NCI-H2171 (cell line): ENCODE measurements around the gene RPL18.
A peak's percentile ranks its signal among the peaks of the same experiment; 100 is the strongest.

ENCODE experiments used
- DNase-seq: peaks from one replicate; lab custom pipeline; 2025; lab: John Stamatoyannopoulos, UW

The RPL18 gene

DNA sequence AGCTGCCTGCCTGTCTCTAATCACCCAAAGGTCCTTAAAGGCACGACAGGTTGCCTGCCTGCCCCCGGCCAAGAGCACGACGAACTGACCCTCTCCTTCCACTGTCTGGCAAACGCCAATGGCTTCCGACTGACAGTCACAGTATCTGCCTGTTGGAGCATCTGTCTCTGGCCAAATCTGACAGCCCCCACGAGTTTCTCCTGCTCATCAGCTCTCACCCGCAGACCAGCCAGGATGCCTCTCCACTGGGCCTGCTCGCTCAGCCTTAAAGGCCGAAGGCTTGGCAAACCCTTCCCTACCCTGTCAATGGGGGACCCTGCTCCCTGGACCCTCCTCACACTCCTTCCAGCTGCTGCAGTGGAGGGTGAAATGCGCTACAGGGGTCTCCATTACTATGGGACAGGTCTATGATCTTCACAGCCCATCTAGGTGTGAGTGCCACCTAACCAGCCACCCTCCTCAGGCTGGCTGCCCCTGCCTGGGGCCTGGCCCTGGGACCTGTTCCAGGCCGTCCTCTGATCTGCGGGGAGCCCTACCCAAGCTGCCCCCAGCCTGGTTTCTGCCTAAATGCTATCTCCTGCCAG lies 5.0 kb downstream of the RPL18 start:
- no peak for DNase-seq

DNA sequence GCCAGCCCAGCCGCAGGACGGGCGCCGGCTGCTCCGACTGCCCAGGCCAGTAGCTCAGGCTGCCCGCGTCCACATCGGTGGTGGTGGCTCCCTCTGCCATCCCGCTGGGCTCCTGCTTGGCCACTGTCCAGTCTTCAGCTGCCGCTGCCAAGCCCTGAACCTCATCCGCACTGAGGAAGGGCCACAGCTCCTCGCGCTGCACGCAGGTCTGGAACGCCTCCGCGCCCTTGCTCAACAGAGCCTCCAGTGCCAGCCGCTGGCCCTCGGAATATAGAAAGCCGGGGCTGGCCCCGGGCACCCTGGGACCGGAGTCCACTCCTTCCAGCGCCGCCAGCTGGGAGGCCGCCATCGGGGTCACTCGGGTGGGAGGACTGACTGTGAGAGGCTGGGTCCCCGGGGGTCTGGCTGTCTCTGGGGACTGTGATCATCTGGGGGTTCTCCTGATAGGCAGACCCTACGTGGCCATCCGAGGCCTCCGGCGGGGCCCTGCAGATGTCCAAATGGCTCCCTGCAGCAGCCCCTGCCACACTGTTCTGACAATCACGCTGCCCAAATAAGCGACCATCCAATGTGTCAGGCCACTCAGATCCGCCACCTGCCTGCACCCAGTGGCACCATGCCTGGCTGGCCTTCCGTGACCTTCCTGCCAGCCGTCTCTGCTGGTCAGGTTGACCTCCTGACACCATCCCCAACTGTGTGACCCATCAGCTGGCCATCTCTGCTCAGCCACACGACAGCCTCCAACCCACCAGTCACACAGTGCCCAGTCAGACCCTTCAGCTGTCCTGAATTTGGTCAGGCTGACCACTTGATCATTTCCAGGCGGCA lies 5.7 kb downstream of the RPL18 start:
- DNase-seq: no peak

- no peak for DNase-seq
Observed at GRCh38 chr19:48611872-48612271, 7.1 kb downstream of the RPL18 start.

- no peak for DNase-seq
Observed at GRCh38 chr19:48609571-48610108, 9.3 kb downstream of the RPL18 start.

DNA sequence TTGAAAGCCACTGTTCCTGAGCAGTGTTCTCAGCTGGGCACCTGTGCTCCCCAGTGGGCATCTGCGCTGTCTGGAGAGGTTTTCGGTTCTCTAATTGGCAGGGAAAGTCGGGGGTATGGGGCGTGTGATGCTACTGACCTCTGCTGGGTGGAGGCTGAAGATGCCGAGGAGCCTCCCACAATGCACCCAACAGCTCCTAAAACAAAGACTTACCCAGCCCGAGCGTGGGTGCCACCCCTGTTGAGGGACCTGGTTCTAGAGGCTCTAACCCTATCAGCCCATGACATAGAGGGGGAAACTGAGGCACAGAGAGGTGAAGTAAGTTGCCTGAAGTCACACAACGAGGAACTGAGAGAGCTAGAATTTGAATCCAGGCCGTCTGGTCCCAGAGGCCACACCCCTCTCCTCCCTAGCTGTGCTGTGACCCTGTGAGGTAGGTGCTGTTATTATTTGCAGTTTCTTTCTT lies 10.1 kb downstream of the RPL18 start:
- peak; percentile 68 for DNase-seq

GRCh38 chr19:48607359-48607755 lies 11.6 kb downstream of the RPL18 start:
- no peak for DNase-seq

- no peak for DNase-seq
Observed at GRCh38 chr19:48606463-48607358, 12.3 kb downstream of the RPL18 start, which contains the start of gene SPACA4. Gene SPACA4 (plus strand): TSS chr19:48606742. CDS start chr19:48606979, 237 bp downstream.

- DNase-seq: no peak
Observed at GRCh38 chr19:48603850-48604249, 15.1 kb downstream of the RPL18 start.

DNA sequence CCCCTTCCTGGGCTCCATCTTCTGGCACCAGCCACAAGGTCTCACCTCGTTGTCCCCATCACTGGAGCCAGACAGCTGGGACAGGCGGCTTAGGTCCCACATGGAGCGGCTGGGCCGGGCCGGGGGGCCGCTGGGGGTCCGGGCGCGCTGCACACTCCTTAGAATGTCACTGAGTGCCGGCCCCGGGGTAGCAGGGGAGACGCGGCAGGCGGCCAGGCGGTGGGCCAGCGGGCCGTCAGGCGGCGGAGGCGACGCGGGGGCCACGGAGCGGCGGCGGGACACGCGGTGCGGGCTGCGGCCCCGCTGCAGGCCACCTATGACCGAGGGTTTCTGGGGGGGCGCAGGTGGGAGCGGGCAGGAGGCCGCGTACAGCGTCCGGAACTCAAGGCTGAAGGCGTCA lies 15.5 kb downstream of the RPL18 start:
- no peak for DNase-seq

DNA sequence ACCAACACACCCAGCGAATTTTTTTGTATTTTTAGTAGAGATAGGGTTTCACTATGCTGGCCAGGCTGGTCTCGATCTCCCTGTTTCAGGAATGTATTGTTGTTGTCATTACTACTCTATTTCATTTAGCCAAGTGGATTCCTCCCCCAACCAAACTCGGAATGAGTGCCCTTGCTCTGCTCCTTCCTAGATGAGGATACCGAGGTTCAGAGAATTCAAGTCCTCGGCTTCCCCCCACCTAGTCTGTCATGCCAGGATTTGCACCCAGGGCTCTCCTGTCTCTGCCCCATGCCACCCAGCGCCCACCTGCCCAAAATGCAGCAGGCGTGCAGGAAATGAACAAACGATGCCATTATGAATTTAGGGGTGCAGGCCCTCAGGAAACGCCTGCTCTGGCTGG lies 16.0 kb downstream of the RPL18 start:
- DNase-seq: no peak

GRCh38 chr19:48600679-48601417 lies 18.1 kb downstream of the RPL18 start:
- no peak for DNase-seq

GRCh38 chr19:48598996-48599700 lies 19.8 kb downstream of the RPL18 start:
- no peak for DNase-seq

GRCh38 chr19:48596679-48597465 lies 22.1 kb downstream of the RPL18 start:
- no peak for DNase-seq

DNA sequence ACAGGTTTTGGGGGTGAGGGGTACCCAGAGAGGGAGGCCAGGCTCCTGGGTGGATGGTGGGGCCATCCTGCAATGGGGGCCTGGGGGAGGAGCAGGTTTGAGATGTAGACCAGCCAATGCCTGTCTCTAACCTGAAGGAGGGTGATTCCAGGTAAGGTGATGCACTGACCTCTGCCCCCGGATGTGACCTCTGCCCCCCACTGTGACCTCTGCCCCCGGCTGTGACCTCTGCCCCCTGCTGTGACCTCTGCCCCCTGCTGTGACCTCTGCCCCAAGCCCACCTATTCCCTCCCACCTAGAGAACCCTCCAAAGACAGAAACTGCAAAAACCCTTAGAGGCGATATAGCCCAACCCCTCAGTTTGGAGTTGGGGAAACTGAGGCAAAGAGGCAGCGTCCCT lies 22.7 kb downstream of the RPL18 start:
- DNase-seq: no peak

DNA sequence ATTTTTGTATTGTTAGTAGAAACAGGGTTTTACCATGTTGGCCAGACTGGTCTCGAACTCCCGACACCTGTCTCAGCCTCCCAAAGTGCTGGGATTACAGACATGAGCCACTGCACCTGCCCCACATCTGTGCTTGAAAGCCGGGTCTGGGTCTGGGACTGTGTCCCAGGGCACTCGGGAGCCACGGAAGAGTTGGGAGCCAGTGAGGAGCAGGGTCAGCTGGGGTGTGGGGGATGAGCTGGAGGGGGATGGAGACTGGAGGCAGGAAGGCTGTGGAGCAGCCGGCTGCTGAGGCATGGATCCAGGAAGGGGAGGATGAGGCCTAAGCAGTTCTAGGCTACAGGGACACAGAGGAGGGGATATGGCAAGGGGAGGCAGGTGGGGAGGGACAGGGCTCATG lies 23.1 kb downstream of the RPL18 start:
- no peak for DNase-seq

- DNase-seq: no peak
Observed at GRCh38 chr19:48595171-48595570, 23.8 kb downstream of the RPL18 start.

DNA sequence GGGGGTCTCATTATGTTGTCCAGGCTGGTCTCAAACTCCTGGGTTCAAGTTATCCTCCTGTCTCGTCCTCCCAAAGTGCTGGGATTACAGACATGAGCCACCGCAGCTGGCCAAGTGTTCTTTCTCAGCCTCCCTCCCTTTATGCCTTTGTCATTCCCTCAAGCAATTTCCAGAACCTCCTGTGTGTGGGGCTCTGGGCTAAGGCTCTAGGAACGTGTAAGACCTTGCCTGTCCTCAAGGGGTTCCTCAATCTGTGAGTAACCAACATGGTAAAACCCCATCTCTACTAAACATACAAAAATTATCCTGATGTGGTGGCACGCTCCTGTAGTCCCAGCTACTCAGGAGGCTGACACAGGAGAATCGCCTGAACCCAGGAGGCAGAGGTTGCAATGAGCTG lies 28.0 kb downstream of the RPL18 start:
- no peak for DNase-seq

DNA sequence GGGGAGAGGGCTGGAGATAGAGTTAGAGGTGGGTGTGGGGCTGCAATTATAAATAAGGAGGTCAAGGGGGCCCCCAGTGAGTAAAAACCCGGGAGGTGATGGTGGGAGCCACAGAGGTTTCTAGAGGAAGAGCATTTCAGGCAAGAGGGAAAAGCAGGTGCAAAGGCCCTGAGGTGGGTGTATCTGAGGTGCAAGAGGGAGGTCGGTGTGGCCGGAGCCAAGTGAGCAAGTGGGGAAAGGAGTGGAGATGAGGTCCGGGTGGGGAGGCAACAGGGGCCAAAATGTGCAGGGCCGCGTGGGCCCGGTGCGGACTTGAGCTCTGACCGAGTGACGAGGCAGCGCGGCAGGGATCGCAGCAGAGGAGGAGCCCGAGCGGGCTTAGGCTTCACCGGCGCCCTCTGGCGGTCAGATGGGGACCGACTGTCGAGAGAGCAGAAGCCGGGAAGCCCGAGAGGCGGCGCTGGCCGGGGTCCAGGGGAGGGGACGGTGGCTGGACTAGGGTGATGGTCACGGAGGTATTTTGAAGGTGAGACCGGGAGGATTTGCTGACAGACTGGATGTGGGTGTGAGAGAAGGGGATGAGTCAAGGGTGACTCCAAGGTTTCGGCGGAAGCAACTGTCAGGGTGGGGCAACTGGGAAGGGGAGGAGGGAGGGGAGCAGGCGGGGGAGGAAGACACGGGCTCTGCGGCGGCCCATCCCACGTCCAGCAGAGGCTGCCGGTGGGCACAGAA lies 30.1 kb downstream of the RPL18 start:
- DNase-seq: peak; percentile 79

GRCh38 chr19:48587387-48587786 lies 31.6 kb downstream of the RPL18 start:
- no peak for DNase-seq
